ENCODE measurements around the gene BTBD16.

Gene BTBD16

DNA sequence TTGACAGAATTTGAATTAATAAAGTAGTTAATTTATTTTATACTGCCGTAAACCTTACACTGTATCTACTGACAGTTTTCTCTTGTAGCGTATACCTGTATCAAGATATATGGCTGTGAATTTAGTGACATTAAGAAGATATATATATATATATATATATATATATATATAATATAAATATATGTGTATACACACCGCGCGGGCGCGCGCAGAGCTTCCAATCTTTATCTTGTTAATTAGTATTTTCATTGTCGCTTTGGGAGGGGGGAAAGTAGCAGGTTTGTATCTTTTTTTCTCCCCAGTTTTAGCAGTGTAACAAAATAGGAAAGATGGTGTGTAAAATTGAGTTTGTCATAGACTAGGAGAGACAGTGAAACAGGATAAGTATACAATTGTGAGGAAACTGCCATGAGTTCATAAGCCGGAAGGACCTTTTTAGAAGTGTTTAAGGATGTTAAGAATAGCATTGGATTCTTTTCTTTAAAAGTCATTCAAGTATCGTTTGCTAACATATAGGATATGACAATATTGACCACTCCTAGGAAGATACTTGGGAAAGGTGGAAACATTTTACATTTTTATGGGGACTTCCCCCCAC, 105.4 kb downstream of the BTBD16 start:
- DNase-seq: no peak

DNA sequence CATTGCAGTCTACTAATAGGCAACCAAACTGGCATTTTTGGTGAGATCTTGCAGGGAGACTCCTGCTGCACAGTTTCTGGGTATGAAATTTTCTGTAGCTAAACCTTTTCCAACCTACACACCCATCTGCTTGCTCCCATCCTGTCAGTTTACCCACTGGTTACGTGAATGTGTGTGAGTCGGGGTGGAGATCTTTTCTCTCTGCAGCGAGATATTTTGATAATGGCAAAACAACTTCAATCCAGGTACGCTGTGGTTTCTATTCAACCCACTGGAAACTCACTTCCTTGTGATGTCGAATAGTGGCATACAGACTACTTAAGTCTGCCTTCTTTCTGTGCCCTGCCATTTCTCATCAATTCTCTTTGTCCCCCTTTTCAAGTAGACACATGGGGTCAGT, 107.9 kb downstream of the BTBD16 start:
- DNase-seq: no peak

DNA sequence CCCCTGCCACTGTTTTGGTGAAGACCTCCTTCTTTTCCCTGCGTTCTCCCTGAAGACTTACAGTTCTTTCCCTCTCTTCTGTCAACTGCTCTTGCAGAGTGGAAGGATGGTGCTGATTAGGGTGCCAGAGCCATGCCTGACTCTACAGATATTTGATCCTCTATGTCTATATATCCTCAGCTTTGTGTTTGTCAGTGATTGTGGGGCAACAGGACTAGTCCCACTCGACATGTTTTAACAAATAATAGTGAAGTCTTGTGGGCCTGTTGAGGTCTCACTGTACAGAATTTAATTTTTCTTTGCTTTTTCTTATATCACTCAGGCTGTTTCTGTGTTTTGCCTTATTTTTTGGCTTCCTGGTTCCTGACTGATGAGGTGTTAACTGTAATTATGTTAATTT, 108.4 kb downstream of the BTBD16 start:
- no peak for DNase-seq

DNA sequence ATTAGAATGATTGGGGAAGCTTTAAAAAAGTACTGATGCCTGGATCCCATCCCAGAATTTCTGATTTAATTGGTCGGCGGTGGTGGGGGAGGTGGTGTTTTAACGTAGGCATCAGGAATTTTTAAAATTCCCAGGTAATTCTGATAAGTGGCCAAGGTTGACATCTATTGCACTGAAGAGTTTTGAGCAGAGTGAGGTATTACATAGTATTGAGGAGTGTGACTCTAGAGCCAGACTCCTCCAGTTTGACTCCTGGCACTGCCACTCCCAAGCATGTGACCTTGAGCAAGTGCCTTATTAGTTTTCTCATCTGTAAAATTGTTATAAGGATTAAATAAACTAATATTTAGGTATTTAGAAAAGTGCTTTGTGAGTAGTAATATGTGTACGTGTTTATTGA, 109.6 kb downstream of the BTBD16 start:
- no peak for DNase-seq

DNA sequence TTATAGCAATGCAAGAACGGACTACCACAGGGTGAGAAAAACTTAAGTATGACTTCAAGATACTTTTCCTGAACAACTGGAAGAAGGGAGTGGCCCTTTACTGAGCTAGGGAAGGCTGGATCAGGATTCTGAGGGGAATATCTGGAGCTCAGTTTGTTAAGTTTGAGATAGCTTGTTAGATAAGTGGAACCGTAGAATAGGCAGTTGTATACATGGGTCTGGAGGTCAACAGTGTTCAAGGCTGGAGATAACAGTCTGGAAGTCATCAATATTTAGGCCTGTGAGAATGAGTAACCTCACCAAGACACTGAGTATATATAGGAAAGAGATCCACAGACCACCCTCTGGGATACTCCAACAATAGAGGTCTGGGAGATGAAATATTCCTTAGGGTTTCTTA, 110.6 kb downstream of the BTBD16 start:
- no peak for DNase-seq

DNA sequence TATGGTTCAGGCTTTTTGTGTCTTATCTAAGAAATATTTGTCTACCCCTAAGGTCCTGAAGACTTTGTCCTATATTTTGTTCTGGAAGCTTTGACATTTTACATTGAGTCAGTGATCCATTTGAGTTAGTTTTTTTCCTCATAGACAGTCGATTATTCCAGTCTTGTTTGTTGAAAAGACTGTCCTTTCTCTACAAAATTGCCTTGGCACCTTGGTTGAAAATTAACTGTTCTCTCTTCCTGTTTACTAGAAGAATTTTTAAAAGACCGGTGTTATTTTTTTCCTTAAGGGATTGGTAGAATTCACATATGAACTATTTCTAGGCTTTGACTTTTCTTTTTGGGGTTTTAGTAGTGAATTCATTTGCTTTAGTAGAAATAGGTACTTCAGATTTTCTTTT, 115.4 kb downstream of the BTBD16 start:
- DNase-seq: no peak

DNA sequence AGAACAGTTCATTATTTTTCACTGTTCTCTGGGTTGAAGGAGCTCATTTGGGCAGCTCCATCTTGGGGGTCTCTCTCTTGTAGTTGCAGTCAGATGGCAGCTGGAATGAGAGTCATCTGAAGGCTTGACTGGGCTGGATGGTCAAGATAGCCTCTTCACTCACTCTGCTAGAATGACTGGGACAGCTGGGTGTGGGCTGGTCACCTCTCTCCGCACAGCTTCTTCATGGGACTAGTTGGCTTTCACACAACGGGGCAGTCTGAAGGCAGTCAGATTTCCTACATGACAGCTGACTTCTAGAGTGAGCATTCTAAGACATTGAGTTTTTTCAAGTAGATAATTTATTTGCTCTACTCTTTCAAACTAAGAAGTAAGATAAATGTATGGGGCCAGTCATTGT, 116.5 kb downstream of the BTBD16 start:
- no peak for DNase-seq

Data from NCI-H82 (cell line).